ENCODE results near the gene SUMF1. TPM values are rescaled to one million over a fixed set of nuclear protein-coding genes. Genes with fewer than 3 reads are reported as not detected.
"Not testable (repeated sequence)": the region's sequence is repeated elsewhere in the genome, so short reads cannot be mapped to it uniquely, and the experiment has no call there.

The SUMF1 gene
- total RNA-seq, 1 donor from 2014 or later = 44.5 TPM

GRCh38 chr3:4460334-4460733 lies 6.7 kb downstream of the SUMF1 start:
- no peak for DNase-seq (ENCODE audit: low read depth)
- no peak overlapping the region for H3K4me3 ChIP-seq (ENCODE audit: low read depth, low read length)
- TF ChIP-seq, protein P1, sequence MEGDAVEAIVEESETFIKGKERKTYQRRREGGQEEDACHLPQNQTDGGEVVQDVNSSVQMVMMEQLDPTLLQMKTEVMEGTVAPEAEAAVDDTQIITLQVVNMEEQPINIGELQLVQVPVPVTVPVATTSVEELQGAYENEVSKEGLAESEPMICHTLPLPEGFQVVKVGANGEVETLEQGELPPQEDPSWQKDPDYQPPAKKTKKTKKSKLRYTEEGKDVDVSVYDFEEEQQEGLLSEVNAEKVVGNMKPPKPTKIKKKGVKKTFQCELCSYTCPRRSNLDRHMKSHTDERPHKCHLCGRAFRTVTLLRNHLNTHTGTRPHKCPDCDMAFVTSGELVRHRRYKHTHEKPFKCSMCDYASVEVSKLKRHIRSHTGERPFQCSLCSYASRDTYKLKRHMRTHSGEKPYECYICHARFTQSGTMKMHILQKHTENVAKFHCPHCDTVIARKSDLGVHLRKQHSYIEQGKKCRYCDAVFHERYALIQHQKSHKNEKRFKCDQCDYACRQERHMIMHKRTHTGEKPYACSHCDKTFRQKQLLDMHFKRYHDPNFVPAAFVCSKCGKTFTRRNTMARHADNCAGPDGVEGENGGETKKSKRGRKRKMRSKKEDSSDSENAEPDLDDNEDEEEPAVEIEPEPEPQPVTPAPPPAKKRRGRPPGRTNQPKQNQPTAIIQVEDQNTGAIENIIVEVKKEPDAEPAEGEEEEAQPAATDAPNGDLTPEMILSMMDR (conservative IDR thresholded peaks at IDR 0.05; ENCODE audit: low read depth, low read length) = no peak

- no peak overlapping the region for H3K4me3 ChIP-seq (ENCODE audit: low read depth, low read length)
- DNase-seq (ENCODE audit: low read depth) = no peak
- TF ChIP-seq, protein P1 (conservative IDR thresholded peaks at IDR 0.05; ENCODE audit: low read depth, low read length) = no peak
Observed at GRCh38 chr3:4458961-4459360, 8.1 kb downstream of the SUMF1 start.

GRCh38 chr3:4456780-4457179 lies 10.3 kb downstream of the SUMF1 start:
- H3K4me3 ChIP-seq (ENCODE audit: low read depth, low read length); DNase-seq (ENCODE audit: low read depth): not testable (repeated sequence)

DNA sequence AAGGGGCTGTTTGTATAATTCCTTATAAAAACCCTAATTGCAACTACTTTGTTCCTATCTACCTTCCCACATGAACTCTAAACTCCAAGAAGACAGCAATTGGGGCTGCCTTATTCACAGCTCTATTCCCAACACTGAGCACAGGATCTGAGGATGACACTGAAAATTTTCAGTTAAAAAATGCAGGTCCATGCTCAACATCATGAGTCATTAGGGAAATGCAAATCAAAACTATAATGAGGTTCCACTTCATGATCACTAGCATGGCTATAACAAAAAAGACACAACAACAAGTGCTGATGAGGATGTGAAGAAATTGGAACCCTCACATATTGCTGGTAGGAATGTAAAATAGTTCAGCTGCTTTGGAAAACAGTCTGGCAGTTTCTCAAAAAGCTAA lies 12.9 kb downstream of the SUMF1 start:
- H3K4me3 ChIP-seq (ENCODE audit: low read depth, low read length) = no peak overlapping the region
- TF ChIP-seq, protein P1 (conservative IDR thresholded peaks at IDR 0.05; ENCODE audit: low read depth, low read length) = no peak
- no peak for DNase-seq (ENCODE audit: low read depth)

GRCh38 chr3:4449043-4449805 lies 17.8 kb downstream of the SUMF1 start:
- DNase-seq (ENCODE audit: low read depth) = no peak
- TF ChIP-seq, protein P1 (conservative IDR thresholded peaks at IDR 0.05; ENCODE audit: low read depth, low read length) = no peak
- H3K4me3 ChIP-seq (ENCODE audit: low read depth, low read length) = no peak overlapping the region

DNA sequence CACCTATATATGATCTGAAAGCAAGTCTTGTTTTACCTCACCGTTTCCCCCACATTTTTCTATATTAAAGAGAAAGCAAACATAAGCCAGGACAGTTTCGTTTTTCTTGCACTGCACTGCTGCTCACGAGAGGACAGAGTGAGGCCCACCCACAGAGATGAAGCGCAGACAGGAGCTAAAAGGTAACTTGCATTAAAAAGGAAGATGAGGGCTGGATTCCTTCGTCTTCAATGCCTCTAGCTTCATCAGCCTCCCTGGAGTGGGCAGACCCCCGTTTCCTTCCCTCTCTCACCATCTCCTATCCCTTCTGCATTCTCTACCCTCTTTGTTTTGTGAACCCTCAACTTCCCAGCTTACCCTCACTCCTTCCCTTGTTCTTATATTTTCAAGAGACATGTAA lies 18.9 kb downstream of the SUMF1 start:
- no peak overlapping the region for H3K4me3 ChIP-seq (ENCODE audit: low read depth, low read length)
- DNase-seq (ENCODE audit: low read depth) = no peak
- TF ChIP-seq, protein P1 (conservative IDR thresholded peaks at IDR 0.05; ENCODE audit: low read depth, low read length) = no peak

DNA sequence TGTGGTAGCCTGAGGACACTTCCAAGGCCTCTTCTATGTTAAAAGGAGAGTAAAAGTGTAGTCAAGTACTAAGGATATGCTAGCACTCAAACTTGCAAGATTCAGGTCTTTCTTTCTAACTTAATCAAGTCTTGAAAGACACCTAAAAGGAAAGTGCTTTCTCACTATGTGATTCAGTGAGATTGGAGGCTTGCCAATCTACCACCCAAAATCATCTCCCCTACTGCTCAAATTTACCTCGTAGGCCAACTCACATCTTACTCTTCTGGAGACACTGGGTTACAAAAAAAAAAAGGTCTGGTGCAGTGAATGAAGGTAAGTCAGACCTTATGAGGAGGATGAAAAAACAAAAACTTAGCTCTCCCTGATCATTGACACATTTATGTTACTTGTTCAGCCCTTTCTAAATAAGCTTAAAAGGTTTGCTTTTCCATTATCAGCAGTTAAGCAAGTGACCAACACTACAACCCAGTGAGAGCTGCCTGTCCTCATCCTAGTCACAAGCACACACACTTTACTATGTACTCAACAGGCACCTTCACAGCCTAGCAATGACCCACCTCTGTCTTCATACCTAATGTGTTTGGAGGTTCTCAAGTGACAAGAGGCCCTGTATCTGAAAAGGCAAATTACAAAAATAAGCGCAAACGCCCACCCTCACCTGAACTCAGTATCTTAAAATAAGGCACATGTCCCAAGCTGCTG lies 19.6 kb downstream of the SUMF1 start:
- no peak overlapping the region for H3K4me3 ChIP-seq (ENCODE audit: low read depth, low read length)
- DNase-seq (ENCODE audit: low read depth) = no peak
- TF ChIP-seq, protein P1 (conservative IDR thresholded peaks at IDR 0.05; ENCODE audit: low read depth, low read length) = no peak

Measured in epithelial cell of proximal tubule (primary cell).